NT2/D1 (cell line): ENCODE results near the gene PTPRT.

Source experiments
- DNase-seq: peaks from one replicate; pipeline ENCODE4 v3.0.0-alpha.2; 2011; ENCODE audit warnings: low read depth, low spot score
- H3K27me3 ChIP-seq: 2 replicates; pipeline ENCODE4 v1.6.0; 2011; ENCODE audit warnings: mild to moderate bottlenecking; ENCODE audit not compliant: insufficient read length, insufficient read depth
- H3K36me3 ChIP-seq: 2 replicates; pipeline ENCODE4 v1.6.1; 2011; ENCODE audit warnings: mild to moderate bottlenecking, low read length, mixed read lengths; ENCODE audit not compliant: insufficient read depth, insufficient read length
- H3K4me1 ChIP-seq: 2 replicates; pipeline ENCODE4 v1.5.1; 2011; ENCODE audit not compliant: insufficient read depth, insufficient read length
- H3K4me3 ChIP-seq: 2 replicates; pipeline ENCODE4 v1.5.1; 2011; ENCODE audit warnings: low read depth; ENCODE audit not compliant: insufficient read length
- H3K9ac ChIP-seq: 2 replicates; pipeline ENCODE4 v1.6.0; 2011; ENCODE audit warnings: low read depth; ENCODE audit not compliant: insufficient read length
- H3K9me3 ChIP-seq: 2 replicates; pipeline ENCODE4 v1.5.1; 2011; ENCODE audit warnings: mild to moderate bottlenecking, low read length; ENCODE audit not compliant: insufficient read depth
- SUZ12 ChIP-seq: IDR thresholded peaks from 2 replicates; pipeline ENCODE4 v1.6.1; 2011; ENCODE audit not compliant: insufficient read length, insufficient read depth; ENCODE audit errors: extremely low read depth
- YY1 ChIP-seq: IDR thresholded peaks from 2 replicates; pipeline ENCODE4 v1.6.1; 2011; ENCODE audit not compliant: insufficient read length, insufficient read depth
- ZNF274 ChIP-seq: IDR thresholded peaks from 2 replicates; pipeline ENCODE4 v1.6.1; 2011; ENCODE audit warnings: mild to moderate bottlenecking, low read depth, low read length

PTPRT gene

GRCh38 chr20:42524058-42524457 is 665.6 kb downstream of the PTPRT start:
- H3K4me1 ChIP-seq: no peaks in the 10 kb centered on the region
- H3K4me3 ChIP-seq: no peak overlapping the region
- TF ChIP-seq ZNF274: no peak
- no peak for TF ChIP-seq SUZ12
- TF ChIP-seq YY1: no peak

GRCh38 chr20:42516692-42517091 is 673.0 kb downstream of the PTPRT start:
- Histone ChIP-seq H3K36me3 (no peaks in the 10 kb centered on the region), H3K4me3 (no peak overlapping the region), H3K9me3 (peaks cover 7% of the 10 kb centered on the region; the same call in 1 of the 2 replicates), H3K4me1 (no peaks in the 10 kb centered on the region), H3K27me3 (no peaks in the 10 kb centered on the region), H3K9ac (no peak overlapping the region)
- DNase-seq: no peak
- TF ChIP-seq ZNF274: no peak
- TF ChIP-seq SUZ12: no peak
- TF ChIP-seq YY1: no peak

More at GRCh38 chr20:42524058-42524457, 665.6 kb downstream of the PTPRT start:
- no peak overlapping the region for H3K9ac ChIP-seq
- H3K9me3 ChIP-seq: no peaks in the 10 kb centered on the region
- H3K27me3 ChIP-seq: no peaks in the 10 kb centered on the region
- no peak for DNase-seq
- no peaks in the 10 kb centered on the region for H3K36me3 ChIP-seq

GRCh38 chr20:42510686-42511085 is 679.0 kb downstream of the PTPRT start:
- Histone ChIP-seq H3K27me3 (no peaks in the 10 kb centered on the region), H3K4me1 (no peaks in the 10 kb centered on the region), H3K36me3 (no peaks in the 10 kb centered on the region), H3K4me3 (no peak overlapping the region), H3K9me3 (no peaks in the 10 kb centered on the region), H3K9ac (no peak overlapping the region)
- DNase-seq: no peak
- TF ChIP-seq SUZ12 (no peak), ZNF274 (no peak)

- Histone ChIP-seq H3K4me1 (no peaks in the 10 kb centered on the region), H3K27me3 (no peaks in the 10 kb centered on the region), H3K36me3 (no peaks in the 10 kb centered on the region), H3K9ac (no peak overlapping the region), H3K9me3 (peaks cover 13% of the 10 kb centered on the region; the same call in 1 of the 2 replicates), H3K4me3 (no peak overlapping the region)
- DNase-seq: no peak
- TF ChIP-seq YY1: no peak
- no peak for TF ChIP-seq SUZ12
- TF ChIP-seq ZNF274: no peak
Measured at GRCh38 chr20:42507874-42508273, 681.8 kb downstream of the PTPRT start.

- TF ChIP-seq ZNF274 (no peak), SUZ12 (no peak), YY1 (no peak)
- Histone ChIP-seq H3K4me3 (no peak overlapping the region), H3K36me3 (no peaks in the 10 kb centered on the region), H3K4me1 (no peaks in the 10 kb centered on the region), H3K27me3 (no peaks in the 10 kb centered on the region), H3K9me3 (peaks cover 13% of the 10 kb centered on the region; the same call in 1 of the 2 replicates), H3K9ac (no peak overlapping the region)
- no peak for DNase-seq
Measured at GRCh38 chr20:42506397-42506796, 683.3 kb downstream of the PTPRT start.

- no peak for DNase-seq
- TF ChIP-seq SUZ12 (no peak), YY1 (no peak), ZNF274 (no peak)
- peaks cover 13% of the 10 kb centered on the region; the same call in 1 of the 2 replicates for H3K9me3 ChIP-seq
- H3K4me3 ChIP-seq: no peak overlapping the region
- H3K36me3 ChIP-seq: no peaks in the 10 kb centered on the region
- H3K27me3 ChIP-seq: no peaks in the 10 kb centered on the region
- no peaks in the 10 kb centered on the region for H3K4me1 ChIP-seq
- H3K9ac ChIP-seq: no peak overlapping the region
Measured at GRCh38 chr20:42502591-42502990, 687.1 kb downstream of the PTPRT start.

- no peak overlapping the region for H3K9ac ChIP-seq
- TF ChIP-seq ZNF274 (no peak), YY1 (no peak), SUZ12 (no peak)
- no peaks in the 10 kb centered on the region for H3K36me3 ChIP-seq
- H3K4me1 ChIP-seq: no peaks in the 10 kb centered on the region
- DNase-seq: no peak
- H3K9me3 ChIP-seq: no peaks in the 10 kb centered on the region
- H3K27me3 ChIP-seq: no peaks in the 10 kb centered on the region
- no peak overlapping the region for H3K4me3 ChIP-seq
Measured at GRCh38 chr20:42496595-42496994, 693.1 kb downstream of the PTPRT start.
